Measurements from ENCODE around the gene NELL1. TPM values are rescaled to one million over a fixed set of nuclear protein-coding genes. Genes with fewer than 3 reads are reported as not detected.

NELL1 gene
- total and polyA plus RNA-seq, 2 donors (not counting 1 experiment from before 2014, with no cell fraction given): not detected

- no peaks in the 10 kb centered on the region for H3K9me3 ChIP-seq (ENCODE audit: control insufficient read depth, insufficient read depth, low read depth, low read length)
- TF ChIP-seq CTCF (conservative IDR thresholded peaks at IDR 0.05 in 1 of 2, IDR thresholded peaks at IDR 0.05 in 1 of 2; ENCODE audit: low read depth in 1 of 2, low read length in 2 of 2) (no peak), EZH2 (IDR thresholded peaks at IDR 0.05; ENCODE audit: low read length, missing control alignments) (no peak)
- no peaks in the 10 kb centered on the region for H3K27me3 ChIP-seq (ENCODE audit: control insufficient read depth, insufficient read depth, low read length)
- no peak for DNase-seq (ENCODE audit: low read depth in 2 of 2)
- no peak overlapping the region for H3K9ac ChIP-seq (ENCODE audit: insufficient read depth, low read length)
- no peak overlapping the region for H2AFZ ChIP-seq (ENCODE audit: low read length)
- H3K36me3 ChIP-seq (ENCODE audit: control insufficient read depth, insufficient read depth, low read length): no peaks in the 10 kb centered on the region
- no peak overlapping the region for H3K27ac ChIP-seq (ENCODE audit: insufficient read depth, low read length)
- no peaks in the 10 kb centered on the region for H3K4me1 ChIP-seq (ENCODE audit: control insufficient read depth, extremely low read depth, insufficient read depth, low read length)
- no peak overlapping the region for H3K4me2 ChIP-seq (ENCODE audit: extremely low read depth, insufficient read depth, low read length)
- no peaks in the 10 kb centered on the region for H3K79me2 ChIP-seq (ENCODE audit: control insufficient read depth, insufficient read depth, low read length)
- no peak overlapping the region for H3K4me3 ChIP-seq (replicated peaks in 1 of 4; ENCODE audit: control extremely low read depth in 1 of 4, insufficient read depth in 1 of 4, low read depth in 3 of 4, low read length in 4 of 4)
- H4K20me1 ChIP-seq (ENCODE audit: control insufficient read depth, extremely low read depth, insufficient read depth, low read length): no peaks in the 10 kb centered on the region
Measured at GRCh38 chr11:21195995-21196394, 526.6 kb downstream of the NELL1 start.

- Histone ChIP-seq H4K20me1 (ENCODE audit: control insufficient read depth, extremely low read depth, insufficient read depth, low read length) (no peaks in the 10 kb centered on the region), H3K27me3 (ENCODE audit: control insufficient read depth, insufficient read depth, low read length) (no peaks in the 10 kb centered on the region), H3K9ac (ENCODE audit: insufficient read depth, low read length) (no peak overlapping the region), H3K27ac (ENCODE audit: insufficient read depth, low read length) (no peak overlapping the region), H3K4me2 (ENCODE audit: extremely low read depth, insufficient read depth, low read length) (no peak overlapping the region), H3K4me1 (ENCODE audit: control insufficient read depth, extremely low read depth, insufficient read depth, low read length) (no peaks in the 10 kb centered on the region), H3K79me2 (ENCODE audit: control insufficient read depth, insufficient read depth, low read length) (no peaks in the 10 kb centered on the region), H3K36me3 (ENCODE audit: control insufficient read depth, insufficient read depth, low read length) (no peaks in the 10 kb centered on the region), H3K4me3 (replicated peaks in 1 of 4; ENCODE audit: control extremely low read depth in 1 of 4, insufficient read depth in 1 of 4, low read depth in 3 of 4, low read length in 4 of 4) (no peak overlapping the region), H3K9me3 (ENCODE audit: control insufficient read depth, insufficient read depth, low read depth, low read length) (no peaks in the 10 kb centered on the region), H2AFZ (ENCODE audit: low read length) (no peak overlapping the region)
- no peak for TF ChIP-seq EZH2 (IDR thresholded peaks at IDR 0.05; ENCODE audit: low read length, missing control alignments)
- TF ChIP-seq CTCF (conservative IDR thresholded peaks at IDR 0.05 in 1 of 2, IDR thresholded peaks at IDR 0.05 in 1 of 2; ENCODE audit: low read depth in 1 of 2, low read length in 2 of 2): no peak
- DNase-seq (ENCODE audit: low read depth in 2 of 2): no peak
Measured at GRCh38 chr11:21198498-21198897, 529.1 kb downstream of the NELL1 start.

GRCh38 chr11:21205205-21205604 is 535.8 kb downstream of the NELL1 start:
- no peak overlapping the region for H3K4me2 ChIP-seq (ENCODE audit: extremely low read depth, insufficient read depth, low read length)
- H3K27ac ChIP-seq (ENCODE audit: insufficient read depth, low read length): no peak overlapping the region
- H4K20me1 ChIP-seq (ENCODE audit: control insufficient read depth, extremely low read depth, insufficient read depth, low read length): no peaks in the 10 kb centered on the region
- TF ChIP-seq EZH2 (IDR thresholded peaks at IDR 0.05; ENCODE audit: low read length, missing control alignments) (no peak), CTCF (conservative IDR thresholded peaks at IDR 0.05 in 1 of 2, IDR thresholded peaks at IDR 0.05 in 1 of 2; ENCODE audit: low read depth in 1 of 2, low read length in 2 of 2) (no peak)
- no peak overlapping the region for H3K9ac ChIP-seq (ENCODE audit: insufficient read depth, low read length)
- H2AFZ ChIP-seq (ENCODE audit: low read length): no peak overlapping the region
- no peaks in the 10 kb centered on the region for H3K4me1 ChIP-seq (ENCODE audit: control insufficient read depth, extremely low read depth, insufficient read depth, low read length)
- no peaks in the 10 kb centered on the region for H3K27me3 ChIP-seq (ENCODE audit: control insufficient read depth, insufficient read depth, low read length)
- H3K9me3 ChIP-seq (ENCODE audit: control insufficient read depth, insufficient read depth, low read depth, low read length): no peaks in the 10 kb centered on the region
- no peak overlapping the region for H3K4me3 ChIP-seq (replicated peaks in 1 of 4; ENCODE audit: control extremely low read depth in 1 of 4, insufficient read depth in 1 of 4, low read depth in 3 of 4, low read length in 4 of 4)
- DNase-seq (ENCODE audit: low read depth in 2 of 2): no peak
- H3K36me3 ChIP-seq (ENCODE audit: control insufficient read depth, insufficient read depth, low read length): no peaks in the 10 kb centered on the region
- H3K79me2 ChIP-seq (ENCODE audit: control insufficient read depth, insufficient read depth, low read length): no peaks in the 10 kb centered on the region
